Measurements from ENCODE around the gene TNFSF4. TPM values are rescaled to one million over a fixed set of nuclear protein-coding genes. Genes with fewer than 3 reads are reported as not detected.

TNFSF4 gene, protein sequence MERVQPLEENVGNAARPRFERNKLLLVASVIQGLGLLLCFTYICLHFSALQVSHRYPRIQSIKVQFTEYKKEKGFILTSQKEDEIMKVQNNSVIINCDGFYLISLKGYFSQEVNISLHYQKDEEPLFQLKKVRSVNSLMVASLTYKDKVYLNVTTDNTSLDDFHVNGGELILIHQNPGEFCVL
- total RNA-seq (2014; rRNA removed; shearing (Covaris generic)) (4.8 and 6.2 TPM in 2 replicates), polyA plus RNA-seq (2016; fragmentation: Nextera tagmentation; extraction: Ambion mirVana) (4.2 TPM in 2 replicates)

GRCh38 chr1:173206816-173207568 lies at the start of gene TNFSF4:
Gene TNFSF4, minus strand, starts transcription at chr1:173207331. Its CDS starts 155 bp downstream, at chr1:173207176.
- peak; percentile 62 for DNase-seq
- Histone ChIP-seq H3K27ac (no peak within 1 kb of the TSS), H3K4me2 (ENCODE audit: unreplicated experiment) (peak within 1 kb of the TSS; percentile 76), H3K9ac (no peak within 1 kb of the TSS), H3K4me3 (peak within 1 kb of the TSS; percentile 60), H3F3A (ENCODE audit: insufficient read depth) (no peaks in the 10 kb centered on the region; the same call in 1 of the 2 replicates), H3K9me2 (ENCODE audit: insufficient read depth) (no peaks in the 10 kb centered on the region), H3K4me1 (ENCODE audit: insufficient read depth) (peaks cover 40% of the 10 kb centered on the region), H3K79me2 (ENCODE audit: insufficient read depth) (no peaks in the 10 kb centered on the region), H3K36me3 (ENCODE audit: low read depth) (no peaks in the 10 kb centered on the region), H3K9me3 (ENCODE audit: low read depth) (no peaks in the 10 kb centered on the region), H2AFZ (peak within 1 kb of the TSS; percentile 59), H3K27me3 (replicated peaks; ENCODE audit: insufficient read depth) (no peaks in the 10 kb centered on the region), H4K20me1 (ENCODE audit: insufficient read depth) (no peaks in the 10 kb centered on the region)
- WGBS, 2 experiments (ENCODE audit: low coverage in 1 of 2, low lambda C conversion rate in 2 of 2, missing lambda C conversion rate in 2 of 2), result 22% methylated on average over 11 of the region's 11 CpGs
- no peak for TF ChIP-seq EZH2 (IDR thresholded peaks at IDR 0.05; ENCODE audit: insufficient read depth, poor library complexity, severe bottlenecking)
- TF ChIP-seq EZH2phosphoT487 (IDR thresholded peaks at IDR 0.05; ENCODE audit: insufficient read depth, low read depth), result no peak
- in situ Hi-C loops (cut with MboI), result loop anchor here (10.0 kb wide), 2 partner anchors 382 to 462 kb away; no protein-coding TSS in a partner anchor

- Histone ChIP-seq H3K9ac (no peak overlapping the region), H3K36me3 (ENCODE audit: low read depth) (no peaks in the 10 kb centered on the region), H4K20me1 (ENCODE audit: insufficient read depth) (no peaks in the 10 kb centered on the region), H3K79me2 (ENCODE audit: insufficient read depth) (no peaks in the 10 kb centered on the region), H3F3A (ENCODE audit: insufficient read depth) (0 out of 2 replicates have a peak, but pooled peaks cover 5% of the 10 kb centered on the region), H3K9me2 (ENCODE audit: insufficient read depth) (no peaks in the 10 kb centered on the region), H3K27me3 (replicated peaks; ENCODE audit: insufficient read depth) (no peaks in the 10 kb centered on the region), H3K4me3 (no peak overlapping the region), H2AFZ (peak overlapping the region; percentile 2; the same call in 1 of the 2 replicates), H3K9me3 (ENCODE audit: low read depth) (no peaks in the 10 kb centered on the region), H3K27ac (no peak overlapping the region), H3K4me1 (ENCODE audit: insufficient read depth) (peaks cover 23% of the 10 kb centered on the region), H3K4me2 (ENCODE audit: unreplicated experiment) (no peak overlapping the region)
- peak; percentile 58 for DNase-seq
- in situ Hi-C loops (cut with MboI), result loop anchor here (10.0 kb wide), 1 partner anchor 159 kb away; no protein-coding TSS in a partner anchor
- 33 to 36% methylated on average over 3 of the region's 3 CpGs for whole genome bisulfite sequencing, 2 experiments (ENCODE audit: low coverage in 1 of 2, low lambda C conversion rate in 2 of 2, missing lambda C conversion rate in 2 of 2)
- TF ChIP-seq EZH2 (IDR thresholded peaks at IDR 0.05; ENCODE audit: insufficient read depth, poor library complexity, severe bottlenecking) (no peak), EZH2phosphoT487 (IDR thresholded peaks at IDR 0.05; ENCODE audit: insufficient read depth, low read depth) (no peak)
Observed at GRCh38 chr1:173255214-173255813, 48.2 kb upstream of the TNFSF4 start.

DNA sequence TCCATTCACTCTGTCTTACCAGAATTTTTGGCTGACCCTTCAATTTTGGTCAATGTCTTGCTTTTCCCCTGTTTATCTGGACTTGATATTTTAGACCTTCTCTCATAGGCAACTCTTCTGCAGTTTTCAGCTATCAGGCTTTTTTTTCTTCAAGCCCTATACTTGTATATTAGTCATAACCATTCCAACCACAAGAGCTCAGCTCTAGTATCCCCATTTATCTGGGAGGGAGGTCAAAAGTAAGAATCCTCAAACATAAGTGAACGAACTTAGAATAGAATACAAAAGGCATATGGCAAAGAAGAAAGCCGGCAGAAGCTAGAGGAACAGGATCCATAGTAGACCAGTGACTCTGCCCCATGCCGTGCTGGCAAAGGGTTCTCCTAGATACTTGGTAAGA lies 45.9 kb upstream of the TNFSF4 start:
- in situ Hi-C loops (cut with MboI), result loop anchor here (10.0 kb wide), 1 partner anchor 162 kb away; no protein-coding TSS in a partner anchor
- no peaks in the 10 kb centered on the region for H3K79me2 ChIP-seq (ENCODE audit: insufficient read depth)
- H3K9me3 ChIP-seq (ENCODE audit: low read depth), result no peaks in the 10 kb centered on the region
- no peaks in the 10 kb centered on the region for H3K27me3 ChIP-seq (replicated peaks; ENCODE audit: insufficient read depth)
- DNase-seq, result peak; percentile 49
- TF ChIP-seq EZH2 (IDR thresholded peaks at IDR 0.05; ENCODE audit: insufficient read depth, poor library complexity, severe bottlenecking) (no peak), EZH2phosphoT487 (IDR thresholded peaks at IDR 0.05; ENCODE audit: insufficient read depth, low read depth) (no peak)
- H3K9me2 ChIP-seq (ENCODE audit: insufficient read depth), result no peaks in the 10 kb centered on the region
- H3K4me1 ChIP-seq (ENCODE audit: insufficient read depth), result peaks cover 25% of the 10 kb centered on the region
- H3K27ac ChIP-seq, result no peak overlapping the region
- H3K9ac ChIP-seq, result no peak overlapping the region
- no peaks in the 10 kb centered on the region for H4K20me1 ChIP-seq (ENCODE audit: insufficient read depth)
- no peaks in the 10 kb centered on the region for H3K36me3 ChIP-seq (ENCODE audit: low read depth)
- H3F3A ChIP-seq (ENCODE audit: insufficient read depth), result 0 out of 2 replicates have a peak, but pooled peaks cover 5% of the 10 kb centered on the region
- no peak overlapping the region for H3K4me2 ChIP-seq (ENCODE audit: unreplicated experiment)
- 72 to 74% methylated on average over 3 of the region's 3 CpGs for WGBS, 2 experiments (ENCODE audit: low coverage in 1 of 2, low lambda C conversion rate in 2 of 2, missing lambda C conversion rate in 2 of 2)
- H2AFZ ChIP-seq, result no peak overlapping the region
- H3K4me3 ChIP-seq, result no peak overlapping the region

DNA sequence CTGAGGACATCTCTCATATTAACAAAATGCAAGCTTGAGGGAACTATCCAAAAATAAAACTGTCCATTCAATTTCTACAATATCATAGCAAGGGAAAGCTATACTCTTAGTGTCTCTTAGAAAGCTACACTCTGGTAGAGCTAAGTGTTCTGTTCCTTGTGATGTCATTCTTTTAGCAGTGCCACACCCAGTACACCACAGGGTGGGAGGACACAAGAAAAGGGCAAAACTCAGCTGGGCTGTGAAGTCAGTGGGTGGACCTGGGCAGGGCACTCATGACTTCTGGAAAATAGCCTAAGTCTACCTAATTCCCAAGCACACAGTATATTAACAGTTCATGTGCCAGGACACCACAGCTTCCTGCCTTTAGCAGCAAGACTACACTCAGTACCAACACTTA lies 42.2 kb upstream of the TNFSF4 start:
- Histone ChIP-seq H3K27ac (no peak overlapping the region), H4K20me1 (ENCODE audit: insufficient read depth) (no peaks in the 10 kb centered on the region), H3K9me2 (ENCODE audit: insufficient read depth) (no peaks in the 10 kb centered on the region), H3K4me2 (ENCODE audit: unreplicated experiment) (no peak overlapping the region), H3K9ac (no peak overlapping the region), H3F3A (ENCODE audit: insufficient read depth) (0 out of 2 replicates have a peak, but pooled peaks cover 5% of the 10 kb centered on the region), H3K27me3 (replicated peaks; ENCODE audit: insufficient read depth) (no peaks in the 10 kb centered on the region), H3K4me1 (ENCODE audit: insufficient read depth) (peaks cover 13% of the 10 kb centered on the region; the same call in 1 of the 2 replicates), H2AFZ (no peak overlapping the region), H3K9me3 (ENCODE audit: low read depth) (no peaks in the 10 kb centered on the region), H3K36me3 (ENCODE audit: low read depth) (no peaks in the 10 kb centered on the region), H3K4me3 (no peak overlapping the region), H3K79me2 (ENCODE audit: insufficient read depth) (no peaks in the 10 kb centered on the region)
- in situ Hi-C loops (cut with MboI), result no loop called here
- peak; percentile 75 for DNase-seq
- no peak for TF ChIP-seq EZH2 (IDR thresholded peaks at IDR 0.05; ENCODE audit: insufficient read depth, poor library complexity, severe bottlenecking)
- no peak for TF ChIP-seq EZH2phosphoT487 (IDR thresholded peaks at IDR 0.05; ENCODE audit: insufficient read depth, low read depth)
